Measurements from ENCODE around the gene ZNF160.

- no peak for TF ChIP-seq EZH2 (IDR thresholded peaks at IDR 0.05; ENCODE audit: insufficient read depth, low read length)
- no peak for TF ChIP-seq CTCF (IDR thresholded peaks at IDR 0.05; ENCODE audit: insufficient read depth, low read depth, low read length)
Measured at GRCh38 chr19:53130506-53130905, 27.3 kb upstream of the ZNF160 start.

Measured in astrocyte (in vitro differentiated cells and primary cell).